ENCODE results near the gene STK32C.

DNA sequence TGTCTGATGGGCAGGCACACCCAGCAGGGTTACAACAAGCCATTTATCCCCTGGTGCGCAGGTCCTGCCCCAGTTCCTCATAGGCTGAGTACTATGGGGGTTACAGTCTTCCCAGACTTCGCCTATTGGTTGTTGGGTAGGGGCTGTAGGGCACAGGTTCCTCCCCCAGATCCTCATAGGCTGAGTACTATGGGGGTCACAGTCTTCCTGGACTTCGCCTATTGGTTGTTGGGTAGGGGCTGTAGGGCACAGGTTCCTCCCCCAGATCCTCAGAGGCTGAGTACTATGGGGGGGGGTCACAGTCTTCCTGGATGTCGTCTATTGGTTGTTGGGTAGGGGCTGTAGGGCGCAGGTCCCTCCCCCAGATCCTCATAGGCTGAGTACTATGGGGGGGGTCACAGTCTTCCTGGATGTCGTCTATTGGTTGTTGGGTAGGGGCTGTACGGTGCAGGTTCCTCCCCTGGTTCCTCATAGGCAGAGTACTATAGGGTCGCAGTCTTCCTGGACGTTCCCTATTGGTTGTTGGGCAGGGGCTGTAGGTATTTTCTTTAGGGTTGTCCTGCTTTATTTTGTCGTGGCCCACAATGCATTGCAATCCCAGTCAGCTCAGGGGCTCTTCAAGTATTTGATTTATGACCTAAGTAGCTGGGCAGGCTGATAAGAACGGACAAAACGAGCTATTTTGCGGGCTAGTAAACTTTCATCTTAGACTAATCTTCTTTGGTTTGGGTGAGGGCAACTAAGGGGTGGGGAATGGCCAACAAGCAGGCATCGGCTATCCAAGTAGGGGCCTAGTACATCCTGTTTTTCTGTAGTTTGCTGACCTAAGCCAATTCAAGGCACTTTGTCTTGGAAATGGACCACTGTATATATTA lies 27.7 kb upstream of the STK32C start:
- TF ChIP-seq ZNF274 (IDR thresholded peaks at IDR 0.05; ENCODE audit: low read depth, low read length) (no peak), YY1 (IDR thresholded peaks at IDR 0.05; ENCODE audit: insufficient read depth, insufficient read length) (no peak)
